ENCODE data around the gene TMPRSS2. TPM values are rescaled to one million over a fixed set of nuclear protein-coding genes. Genes with fewer than 3 reads are reported as not detected.

Gene TMPRSS2
- total RNA-seq, 4 donors from 2014 or later, result not detected

DNA sequence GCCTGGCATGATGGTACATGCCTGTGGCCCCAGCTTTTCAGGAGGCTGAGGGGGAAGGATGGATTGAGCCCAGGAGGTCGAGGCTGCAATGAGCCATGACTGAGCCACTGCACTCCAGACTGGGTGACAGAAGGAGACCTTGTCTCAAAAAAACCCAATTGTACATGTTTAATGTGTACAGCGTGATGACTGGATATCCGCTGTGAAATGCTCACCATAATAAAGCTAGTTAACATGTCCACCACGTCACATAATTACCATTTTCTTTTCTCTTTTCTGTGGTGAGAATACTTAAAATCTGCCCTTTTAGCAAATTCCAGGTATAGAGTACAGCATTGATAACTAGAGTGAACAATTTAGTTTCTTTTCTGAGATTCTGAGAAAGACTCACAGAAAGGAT lies 24.0 kb downstream of the TMPRSS2 start:
- TF ChIP-seq, protein P1, sequence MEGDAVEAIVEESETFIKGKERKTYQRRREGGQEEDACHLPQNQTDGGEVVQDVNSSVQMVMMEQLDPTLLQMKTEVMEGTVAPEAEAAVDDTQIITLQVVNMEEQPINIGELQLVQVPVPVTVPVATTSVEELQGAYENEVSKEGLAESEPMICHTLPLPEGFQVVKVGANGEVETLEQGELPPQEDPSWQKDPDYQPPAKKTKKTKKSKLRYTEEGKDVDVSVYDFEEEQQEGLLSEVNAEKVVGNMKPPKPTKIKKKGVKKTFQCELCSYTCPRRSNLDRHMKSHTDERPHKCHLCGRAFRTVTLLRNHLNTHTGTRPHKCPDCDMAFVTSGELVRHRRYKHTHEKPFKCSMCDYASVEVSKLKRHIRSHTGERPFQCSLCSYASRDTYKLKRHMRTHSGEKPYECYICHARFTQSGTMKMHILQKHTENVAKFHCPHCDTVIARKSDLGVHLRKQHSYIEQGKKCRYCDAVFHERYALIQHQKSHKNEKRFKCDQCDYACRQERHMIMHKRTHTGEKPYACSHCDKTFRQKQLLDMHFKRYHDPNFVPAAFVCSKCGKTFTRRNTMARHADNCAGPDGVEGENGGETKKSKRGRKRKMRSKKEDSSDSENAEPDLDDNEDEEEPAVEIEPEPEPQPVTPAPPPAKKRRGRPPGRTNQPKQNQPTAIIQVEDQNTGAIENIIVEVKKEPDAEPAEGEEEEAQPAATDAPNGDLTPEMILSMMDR (IDR thresholded peaks at IDR 0.05), result no peak
- DNase-seq (ENCODE audit: low spot score), result no peak
- no peak for ATAC-seq (ENCODE audit: low FRiP score)

DNA sequence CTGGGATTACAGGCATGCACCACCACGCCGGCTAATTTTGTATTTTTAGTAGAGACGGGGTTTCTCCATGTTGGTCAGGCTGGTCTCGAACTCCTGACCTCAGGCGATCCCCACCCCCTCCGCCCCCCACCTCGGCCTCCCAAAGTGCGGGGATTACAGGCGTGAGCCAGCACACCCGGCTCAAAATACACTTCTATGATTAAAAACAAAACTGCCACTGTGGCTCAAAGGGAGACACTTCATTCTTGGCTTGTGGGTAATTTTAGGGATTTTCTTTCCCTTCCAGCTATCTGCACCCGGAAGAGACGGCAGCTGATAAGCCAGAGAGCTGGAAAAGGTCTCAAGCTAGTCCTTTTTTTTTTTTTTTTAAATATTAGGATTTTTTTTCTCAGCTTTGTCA lies 24.5 kb downstream of the TMPRSS2 start:
- ATAC-seq (ENCODE audit: low FRiP score) (no peak), DNase-seq (ENCODE audit: low spot score) (no peak)
- TF ChIP-seq, protein P1 (IDR thresholded peaks at IDR 0.05), result no peak

DNA sequence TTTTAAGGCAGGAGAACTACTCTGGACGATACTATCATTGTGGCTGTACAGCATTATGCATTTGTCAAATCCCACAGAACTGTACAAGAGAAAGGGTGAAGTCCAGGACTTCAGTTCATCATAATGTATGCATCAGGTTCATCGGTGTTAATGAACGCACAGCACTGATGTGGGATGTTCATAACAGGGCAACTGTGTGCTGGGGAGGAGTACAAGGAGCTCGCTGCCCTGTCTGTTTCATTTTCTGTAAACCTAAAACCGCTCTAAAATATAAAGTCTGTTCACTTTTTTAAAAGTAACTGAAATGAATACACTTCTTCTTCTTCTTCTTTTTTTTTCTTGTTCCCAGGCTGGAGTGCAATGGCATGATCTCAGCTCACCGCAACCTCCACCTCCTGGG lies 25.0 kb downstream of the TMPRSS2 start:
- DNase-seq (ENCODE audit: low spot score) (no peak), ATAC-seq (ENCODE audit: low FRiP score) (no peak)
- TF ChIP-seq, protein P1 (IDR thresholded peaks at IDR 0.05), result no peak

DNA sequence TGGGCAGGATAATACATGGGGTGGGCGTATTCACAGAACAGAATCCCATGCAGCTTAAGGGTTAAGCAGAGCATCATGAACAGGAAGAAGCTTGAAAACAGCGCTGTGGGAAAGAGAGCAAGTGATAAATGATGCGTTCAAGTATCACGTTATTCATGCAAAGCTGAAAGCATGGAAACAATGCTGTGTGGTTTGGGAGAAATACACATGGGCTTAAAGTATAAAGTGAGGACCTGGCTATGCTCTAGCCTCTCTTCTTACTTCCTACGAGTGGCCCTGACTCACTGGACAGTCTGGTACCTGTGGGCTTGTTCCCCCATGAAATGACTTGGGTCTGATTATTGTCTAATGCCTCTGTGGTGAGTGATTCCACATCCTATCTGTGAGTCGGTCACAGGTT lies 25.7 kb downstream of the TMPRSS2 start:
- DNase-seq (ENCODE audit: low spot score) (no peak), ATAC-seq (ENCODE audit: low FRiP score) (no peak)
- TF ChIP-seq, protein P1 (IDR thresholded peaks at IDR 0.05), result no peak

- TF ChIP-seq, protein P1 (IDR thresholded peaks at IDR 0.05), result no peak
- DNase-seq (ENCODE audit: low spot score), result no peak
- no peak for ATAC-seq (ENCODE audit: low FRiP score)
These were observed 26.8 kb downstream of the TMPRSS2 start for GRCh38 chr21:41481191-41481590.

DNA sequence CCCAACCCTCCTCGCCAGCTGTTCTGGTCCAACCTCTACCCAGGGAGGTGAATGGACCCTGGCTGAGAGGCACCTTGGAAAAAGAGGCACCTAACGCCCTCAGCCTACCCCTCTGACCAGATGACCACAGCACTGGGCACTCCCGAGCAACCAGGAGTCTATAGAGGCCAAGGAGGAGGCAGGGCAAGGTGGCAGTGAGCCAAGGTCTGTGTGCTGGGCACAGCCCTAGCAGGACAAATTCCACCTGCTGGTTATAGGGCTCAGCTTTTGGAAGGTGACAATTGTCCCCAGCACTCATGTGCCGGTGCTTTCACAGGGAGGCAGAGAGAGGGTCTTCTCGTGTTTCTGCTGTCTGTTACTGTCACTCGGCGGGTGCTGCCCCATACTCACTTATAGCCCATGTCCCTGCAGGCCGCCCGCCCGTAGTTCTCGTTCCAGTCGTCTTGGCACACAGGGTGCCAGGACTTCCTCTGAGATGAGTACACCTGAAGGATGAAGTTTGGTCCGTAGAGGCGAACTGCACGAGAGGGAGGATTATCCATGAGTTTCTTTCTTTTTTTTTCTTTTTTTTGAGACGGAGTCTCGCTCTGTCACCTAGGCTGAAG lies 27.8 kb downstream of the TMPRSS2 start:
- no peak for ATAC-seq (ENCODE audit: low FRiP score)
- DNase-seq (ENCODE audit: low spot score), result no peak
- TF ChIP-seq, protein P1 (IDR thresholded peaks at IDR 0.05), result no peak

DNA sequence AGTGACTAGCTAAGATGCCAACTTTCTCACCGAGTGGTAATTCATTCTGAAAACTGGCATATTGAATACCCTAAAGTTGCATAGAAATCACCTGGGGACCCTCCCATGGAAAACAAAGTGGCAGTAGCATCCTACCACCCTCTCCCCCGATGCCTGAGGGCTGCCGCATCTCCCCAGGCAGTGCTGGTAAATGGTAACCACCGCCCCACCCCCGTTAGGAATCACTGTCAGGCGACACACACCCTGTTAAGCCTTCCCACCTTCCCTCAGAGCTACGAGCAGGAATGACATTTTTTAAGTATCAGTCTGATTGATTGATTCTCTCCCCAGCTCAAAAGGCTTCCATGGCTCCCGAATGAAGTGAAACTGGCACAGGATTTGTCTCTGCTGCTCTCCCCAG lies 28.3 kb downstream of the TMPRSS2 start:
- TF ChIP-seq, protein P1 (IDR thresholded peaks at IDR 0.05), result no peak
- no peak for ATAC-seq (ENCODE audit: low FRiP score)
- no peak for DNase-seq (ENCODE audit: low spot score)
